ENCODE results near the gene CD2. TPM values are rescaled to one million over a fixed set of nuclear protein-coding genes. Genes with fewer than 3 reads are reported as not detected.
"Not testable (repeated sequence)": the region's sequence is repeated elsewhere in the genome, so short reads cannot be mapped to it uniquely, and the experiment has no call there.

The CD2 gene
- total RNA-seq, 4 donors from 2014 or later, result 0.16 TPM; not detected in 3

DNA sequence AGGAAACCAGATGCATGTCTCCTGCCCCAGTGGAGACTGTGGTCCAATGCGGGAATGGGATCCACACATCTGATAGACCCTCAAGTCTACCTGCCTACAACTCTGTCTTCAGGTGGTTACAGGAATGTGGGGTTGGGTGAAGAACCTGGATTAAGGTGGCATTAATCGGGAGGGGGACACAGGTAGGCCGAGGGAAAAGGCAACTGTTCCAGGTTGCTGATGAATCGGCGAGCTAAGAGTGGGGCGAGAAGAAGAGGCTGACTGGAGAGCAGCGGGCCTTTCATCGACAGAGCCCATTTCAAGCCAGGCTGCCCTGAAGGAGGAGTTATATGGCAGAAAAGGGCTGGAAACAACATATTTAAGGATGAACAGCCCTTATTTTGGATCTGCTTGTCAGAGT is 836 bp downstream of the CD2 start:
- in situ Hi-C loops (cut with MboI; ENCODE audit: low sequenced_read_pairs in 4 of 4), result no loop called here
- no peak overlapping the region for H3K4me3 ChIP-seq

DNA sequence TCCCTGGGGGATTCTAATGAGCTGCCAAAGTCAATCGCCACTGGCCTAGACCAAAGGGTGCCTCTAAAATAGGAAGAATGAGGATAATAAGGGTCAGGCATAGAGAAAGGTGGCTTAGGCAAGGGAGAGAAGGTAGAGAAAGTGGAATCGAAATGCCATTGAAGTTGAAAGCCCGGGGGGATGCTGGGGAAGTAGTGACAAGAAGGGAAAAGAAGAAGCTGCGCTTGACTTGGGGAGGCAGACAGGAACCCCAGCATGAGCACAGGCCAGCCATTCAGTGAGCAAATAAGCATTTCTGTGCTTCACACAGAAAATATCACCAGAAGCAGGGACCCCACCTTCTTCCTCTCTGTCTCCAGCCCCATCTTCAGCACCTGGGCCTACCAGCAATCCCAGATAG is 1.5 kb downstream of the CD2 start:
- ATAC-seq (no peak), DNase-seq (no peak)
- Histone ChIP-seq H3K9me3 (no peaks in the 10 kb centered on the region), H3K36me3 (no peaks in the 10 kb centered on the region), H3K4me1 (no peaks in the 10 kb centered on the region), H3K27ac (no peak overlapping the region), H3K4me3 (no peak overlapping the region), H3K27me3 (no peaks in the 10 kb centered on the region)
- TF ChIP-seq, protein P1, sequence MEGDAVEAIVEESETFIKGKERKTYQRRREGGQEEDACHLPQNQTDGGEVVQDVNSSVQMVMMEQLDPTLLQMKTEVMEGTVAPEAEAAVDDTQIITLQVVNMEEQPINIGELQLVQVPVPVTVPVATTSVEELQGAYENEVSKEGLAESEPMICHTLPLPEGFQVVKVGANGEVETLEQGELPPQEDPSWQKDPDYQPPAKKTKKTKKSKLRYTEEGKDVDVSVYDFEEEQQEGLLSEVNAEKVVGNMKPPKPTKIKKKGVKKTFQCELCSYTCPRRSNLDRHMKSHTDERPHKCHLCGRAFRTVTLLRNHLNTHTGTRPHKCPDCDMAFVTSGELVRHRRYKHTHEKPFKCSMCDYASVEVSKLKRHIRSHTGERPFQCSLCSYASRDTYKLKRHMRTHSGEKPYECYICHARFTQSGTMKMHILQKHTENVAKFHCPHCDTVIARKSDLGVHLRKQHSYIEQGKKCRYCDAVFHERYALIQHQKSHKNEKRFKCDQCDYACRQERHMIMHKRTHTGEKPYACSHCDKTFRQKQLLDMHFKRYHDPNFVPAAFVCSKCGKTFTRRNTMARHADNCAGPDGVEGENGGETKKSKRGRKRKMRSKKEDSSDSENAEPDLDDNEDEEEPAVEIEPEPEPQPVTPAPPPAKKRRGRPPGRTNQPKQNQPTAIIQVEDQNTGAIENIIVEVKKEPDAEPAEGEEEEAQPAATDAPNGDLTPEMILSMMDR (IDR thresholded peaks at IDR 0.05 in 4 of 5, conservative IDR thresholded peaks at IDR 0.05 in 1 of 5), result no peak
- TF ChIP-seq POLR2A (IDR thresholded peaks at IDR 0.05), result no peak
- in situ Hi-C loops (cut with MboI; ENCODE audit: low sequenced_read_pairs in 4 of 4), result no loop called here
- intact Hi-C loops (cut with DNase I; ENCODE audit: low total_unique reads), result no loop called here

More for the DNA sequence above, 836 bp downstream of the CD2 start:
- no peaks in the 10 kb centered on the region for H3K27me3 ChIP-seq
- H3K9me3 ChIP-seq, result no peaks in the 10 kb centered on the region
- H3K4me1 ChIP-seq, result no peaks in the 10 kb centered on the region
- no peak overlapping the region for H3K27ac ChIP-seq
- intact Hi-C loops (cut with DNase I; ENCODE audit: low total_unique reads), result no loop called here
- DNase-seq (no peak), ATAC-seq (no peak)
- no peaks in the 10 kb centered on the region for H3K36me3 ChIP-seq
- TF ChIP-seq POLR2A (IDR thresholded peaks at IDR 0.05), result no peak
- TF ChIP-seq, protein P1 (IDR thresholded peaks at IDR 0.05 in 4 of 5, conservative IDR thresholded peaks at IDR 0.05 in 1 of 5), result no peak

DNA sequence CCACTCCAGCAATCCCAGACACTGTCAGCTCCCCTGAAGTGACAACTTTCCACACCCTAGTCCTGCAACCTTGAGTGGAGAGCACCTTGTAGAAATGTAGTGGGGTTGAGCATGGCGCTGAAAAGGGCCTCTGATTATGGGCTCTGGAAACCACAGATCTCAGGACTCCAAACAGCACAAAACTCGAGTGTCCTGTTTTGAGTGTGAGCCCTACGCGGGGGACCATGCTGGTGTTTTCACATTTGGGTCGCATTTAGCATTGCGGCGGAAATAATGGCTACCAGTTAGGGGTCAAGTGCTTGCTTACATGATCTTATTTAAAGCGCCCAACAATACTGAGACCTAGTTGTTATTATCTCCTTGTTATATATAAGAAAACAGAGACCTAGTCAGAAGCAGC is 1.9 kb downstream of the CD2 start:
- DNase-seq; ATAC-seq; H3K27me3 ChIP-seq; in situ Hi-C loops (cut with MboI; ENCODE audit: low sequenced_read_pairs in 4 of 4); H3K36me3 ChIP-seq; H3K4me1 ChIP-seq; H3K4me3 ChIP-seq; intact Hi-C loops (cut with DNase I; ENCODE audit: low total_unique reads); H3K27ac ChIP-seq; H3K9me3 ChIP-seq: not testable (repeated sequence)

DNA sequence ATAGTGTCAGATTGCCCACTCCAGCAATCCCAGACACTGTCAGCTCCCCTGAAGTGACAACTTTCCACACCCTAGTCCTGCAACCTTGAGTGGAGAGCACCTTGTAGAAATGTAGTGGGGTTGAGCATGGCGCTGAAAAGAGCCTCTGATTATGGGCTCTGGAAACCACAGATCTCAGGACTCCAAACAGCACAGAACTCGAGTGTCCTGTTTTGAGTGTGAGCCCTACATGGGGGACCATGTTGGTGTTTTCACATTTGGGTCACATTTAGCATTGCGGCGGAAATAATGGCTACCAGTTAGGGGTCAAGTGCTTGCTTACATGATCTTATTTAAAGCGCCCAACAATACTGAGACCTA is 4.2 kb downstream of the CD2 start:
- H3K9me3 ChIP-seq; DNase-seq; intact Hi-C loops (cut with DNase I; ENCODE audit: low total_unique reads); in situ Hi-C loops (cut with MboI; ENCODE audit: low sequenced_read_pairs in 4 of 4); H3K4me3 ChIP-seq; H3K4me1 ChIP-seq; H3K27me3 ChIP-seq; H3K36me3 ChIP-seq; H3K27ac ChIP-seq; ATAC-seq: not testable (repeated sequence)

DNA sequence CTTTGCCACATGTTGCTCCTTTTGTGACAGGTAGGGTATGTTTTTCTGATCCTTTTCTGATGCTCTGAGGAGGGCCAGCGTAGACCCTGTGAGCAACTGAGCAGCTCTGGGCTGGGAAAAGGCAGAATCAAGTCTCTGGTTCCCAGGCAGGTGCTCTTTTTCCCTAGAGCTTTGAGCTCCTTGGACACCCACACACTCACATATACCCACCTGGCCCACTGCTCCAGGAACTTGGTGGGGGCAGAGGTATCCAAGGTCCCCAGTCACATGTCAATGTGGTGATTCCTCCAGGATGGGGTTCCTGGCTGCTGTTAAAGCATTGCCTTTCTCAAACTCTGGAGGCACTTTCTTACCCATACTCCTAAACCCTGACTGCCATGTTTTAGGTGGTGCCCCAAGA is 5.4 kb downstream of the CD2 start:
- DNase-seq, result no peak
- H3K27ac ChIP-seq, result no peak overlapping the region
- intact Hi-C loops (cut with DNase I; ENCODE audit: low total_unique reads), result no loop called here
- H3K4me1 ChIP-seq, result no peaks in the 10 kb centered on the region
- no peaks in the 10 kb centered on the region for H3K36me3 ChIP-seq
- no peaks in the 10 kb centered on the region for H3K27me3 ChIP-seq
- no peak overlapping the region for H3K4me3 ChIP-seq
- in situ Hi-C loops (cut with MboI; ENCODE audit: low sequenced_read_pairs in 4 of 4), result no loop called here
- H3K9me3 ChIP-seq, result no peaks in the 10 kb centered on the region
- TF ChIP-seq, protein P1 (IDR thresholded peaks at IDR 0.05 in 4 of 5, conservative IDR thresholded peaks at IDR 0.05 in 1 of 5), result no peak
- TF ChIP-seq POLR2A (IDR thresholded peaks at IDR 0.05), result no peak
- no peak for ATAC-seq

DNA sequence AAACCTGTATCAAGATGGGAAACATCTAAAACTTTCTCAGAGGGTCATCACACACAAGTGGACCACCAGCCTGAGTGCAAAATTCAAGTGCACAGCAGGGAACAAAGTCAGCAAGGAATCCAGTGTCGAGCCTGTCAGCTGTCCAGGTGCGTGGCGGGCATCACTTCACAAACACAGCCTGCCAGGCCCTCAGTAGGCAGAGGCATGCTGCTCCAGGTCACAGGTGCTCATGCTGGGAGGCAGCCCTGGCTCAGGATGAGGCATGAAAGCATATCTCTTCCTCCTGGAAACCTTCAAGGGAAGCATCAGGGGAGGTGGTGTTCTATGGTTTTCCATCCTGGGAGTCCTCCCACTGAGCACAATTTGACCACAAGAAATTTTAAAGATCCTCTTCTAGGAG is 6.3 kb downstream of the CD2 start:
- no peak for TF ChIP-seq POLR2A (IDR thresholded peaks at IDR 0.05)
- TF ChIP-seq, protein P1 (IDR thresholded peaks at IDR 0.05 in 4 of 5, conservative IDR thresholded peaks at IDR 0.05 in 1 of 5), result no peak
- no peaks in the 10 kb centered on the region for H3K36me3 ChIP-seq
- intact Hi-C loops (cut with DNase I; ENCODE audit: low total_unique reads) (no loop called here), in situ Hi-C loops (cut with MboI; ENCODE audit: low sequenced_read_pairs in 4 of 4) (no loop called here)
- no peaks in the 10 kb centered on the region for H3K27me3 ChIP-seq
- no peaks in the 10 kb centered on the region for H3K4me1 ChIP-seq
- ATAC-seq (no peak), DNase-seq (no peak)
- H3K9me3 ChIP-seq, result no peaks in the 10 kb centered on the region
- H3K4me3 ChIP-seq, result no peak overlapping the region
- H3K27ac ChIP-seq, result no peak overlapping the region
